HEK293 (cell line): ENCODE measurements around the gene NR2F2.
A peak's percentile ranks its signal among the peaks of the same experiment; 100 is the strongest.

ENCODE experiments used
- CTCF ChIA-PET: fragments of 350-600 bp; formaldehyde crosslinking; extraction: SDS; loops from one replicate; lab custom pipeline; 2021; ENCODE audit warnings: antibody characterized with exemption; lab: Yijun Ruan, JAX
- POLR2A ChIA-PET: fragments of 300-600 bp; formaldehyde crosslinking; extraction: SDS; loops from one replicate; lab custom pipeline; 2020; ENCODE audit warnings: antibody characterized with exemption, inconsistent platforms; lab: Yijun Ruan, JAX
- H3K27ac ChIP-seq: fragments of 200-500 bp; sonication (Bioruptor generic); 2 replicates; pipeline ENCODE4 v1.5.1; 2014; ENCODE audit warnings: low read depth, low read length, control low read depth, inconsistent platforms; ENCODE audit errors: extremely low read depth
- H3K36me3 ChIP-seq, 2 experiments: fragments of 200-500 bp in 1 of 2; sonication (Bioruptor generic) in 1 of 2; 1 replicate in 1 of 2; 2 replicates in 1 of 2; pipeline ENCODE4 v1.5.1; 2014 to 2017; ENCODE audit warnings: inconsistent platforms in 2 of 2, low read length in 2 of 2; ENCODE audit not compliant: control insufficient read depth in 2 of 2, insufficient read depth in 1 of 2
- H3K4me1 ChIP-seq: fragments of 200-500 bp; sonication (Bioruptor generic); 2 replicates; pipeline ENCODE4 v1.5.1; 2014; ENCODE audit warnings: mild to moderate bottlenecking, low read length, inconsistent platforms; ENCODE audit not compliant: control insufficient read depth, insufficient read depth
- H3K4me3 ChIP-seq: 2 replicates; pipeline ENCODE4 v1.5.1; 2011; ENCODE audit warnings: low read depth, mild to moderate bottlenecking, control low read depth, low read length, moderate library complexity
- H3K9me3 ChIP-seq: fragments of 200-500 bp; sonication (Bioruptor generic); 2 replicates; pipeline ENCODE4 v1.5.1; 2014; ENCODE audit warnings: low read depth, low read length, inconsistent platforms; ENCODE audit not compliant: control insufficient read depth, insufficient read depth
- HOXD13 ChIP-seq: sonication (generic); formaldehyde crosslinking; IDR thresholded peaks from 2 replicates; pipeline ENCODE4 v1.8.0; 2022; ENCODE audit warnings: missing genetic modification reagents, borderline replicate concordance
- SP2 ChIP-seq: fragments of 450-650 bp; formaldehyde crosslinking; IDR thresholded peaks from 2 replicates; pipeline ENCODE4 v1.5.1; 2016; ENCODE audit warnings: missing biosample characterization, missing genetic modification characterization
- WT1 ChIP-seq: fragments of 450-650 bp; formaldehyde crosslinking; IDR thresholded peaks from 2 replicates; pipeline ENCODE4 v1.5.1; 2016; ENCODE audit warnings: missing biosample characterization, missing genetic modification characterization
- YY1 ChIP-seq: fragments of 450-650 bp; formaldehyde crosslinking; IDR thresholded peaks from 2 replicates; pipeline ENCODE4 v1.5.1; 2018; ENCODE audit warnings: missing biosample characterization, missing genetic modification characterization
- ZBTB1 ChIP-seq: fragments of 450-650 bp; formaldehyde crosslinking; IDR thresholded peaks from 2 replicates; pipeline ENCODE4 v1.5.1; 2016; ENCODE audit warnings: missing biosample characterization, missing genetic modification characterization
- ZBTB10 ChIP-seq: fragments of 450-650 bp; formaldehyde crosslinking; IDR thresholded peaks from 2 replicates; pipeline ENCODE4 v1.5.1; 2016; ENCODE audit warnings: missing biosample characterization, missing genetic modification characterization
- ZBTB11 ChIP-seq: fragments of 450-650 bp; formaldehyde crosslinking; conservative IDR thresholded peaks from 2 replicates; pipeline ENCODE4 v1.5.1; 2016; ENCODE audit warnings: low read depth, missing biosample characterization, missing genetic modification characterization
- ZBTB20 ChIP-seq: fragments of 450-650 bp; formaldehyde crosslinking; IDR thresholded peaks from 2 replicates; pipeline ENCODE4 v1.5.1; 2016; ENCODE audit warnings: missing biosample characterization, missing genetic modification characterization
- ZNF114 ChIP-seq: fragments of 450-650 bp; formaldehyde crosslinking; IDR thresholded peaks from 2 replicates; pipeline ENCODE4 v1.5.0; 2017; ENCODE audit warnings: missing biosample characterization, missing genetic modification characterization
- ZNF341 ChIP-seq: fragments of 450-650 bp; formaldehyde crosslinking; IDR thresholded peaks from 2 replicates; pipeline ENCODE4; 2016; ENCODE audit warnings: low read depth, missing biosample characterization, missing genetic modification characterization
- ZNF350 ChIP-seq: fragments of 450-650 bp; formaldehyde crosslinking; IDR thresholded peaks from 2 replicates; pipeline ENCODE4 v1.5.0; 2017; ENCODE audit warnings: missing biosample characterization, mild to moderate bottlenecking, missing genetic modification characterization
- ZNF488 ChIP-seq: fragments of 450-650 bp; formaldehyde crosslinking; IDR thresholded peaks from 2 replicates; pipeline ENCODE4 v1.5.1; 2016; ENCODE audit warnings: missing biosample characterization, missing genetic modification characterization
- ZNF510 ChIP-seq: fragments of 450-650 bp; formaldehyde crosslinking; IDR thresholded peaks from 2 replicates; pipeline ENCODE4 v1.5.1; 2018; ENCODE audit warnings: mild to moderate bottlenecking, missing genetic modification characterization, missing biosample characterization; ENCODE audit not compliant: insufficient replicate concordance
- ZNF544 ChIP-seq: fragments of 450-650 bp; formaldehyde crosslinking; IDR thresholded peaks from 2 replicates; pipeline ENCODE4 v1.5.0; 2017; ENCODE audit warnings: missing biosample characterization, missing genetic modification characterization
- ZNF558 ChIP-seq: fragments of 450-650 bp; formaldehyde crosslinking; IDR thresholded peaks from 2 replicates; pipeline ENCODE4 v1.5.1; 2016; ENCODE audit warnings: missing biosample characterization, missing genetic modification characterization
- ZNF707 ChIP-seq: fragments of 450-650 bp; formaldehyde crosslinking; IDR thresholded peaks from 2 replicates; pipeline ENCODE4 v1.5.1; 2016; ENCODE audit warnings: missing biosample characterization, missing genetic modification characterization
- ZNF837 ChIP-seq: fragments of 450-650 bp; formaldehyde crosslinking; IDR thresholded peaks from 2 replicates; pipeline ENCODE4 v1.5.1; 2016; ENCODE audit warnings: missing biosample characterization, missing genetic modification characterization
- ZSCAN16 ChIP-seq: fragments of 450-650 bp; formaldehyde crosslinking; IDR thresholded peaks from 2 replicates; pipeline ENCODE4 v1.5.1; 2016; ENCODE audit warnings: missing biosample characterization, missing genetic modification characterization

NR2F2 gene

GRCh38 chr15:96335411-96336024 lies 5.0 kb downstream of the NR2F2 start:
- 0 out of 2 replicates have a peak, but pooled peaks have one; percentile 10 for TF ChIP-seq ZNF341 (tag by site-specific recombination)
- no peak for TF ChIP-seq ZNF114
- TF ChIP-seq ZBTB1 (tag by site-specific recombination), result no peak
- TF ChIP-seq ZBTB20 (tag by site-specific recombination), result peak; percentile 52; the same call in 1 of the 2 replicates
- no peak for TF ChIP-seq ZNF837 (tag by site-specific recombination)
- no peak for TF ChIP-seq YY1 (tag by site-specific recombination)
- no peak for TF ChIP-seq ZNF510 (tag by site-specific recombination)
- no peak for TF ChIP-seq HOXD13 (CRISPR knock-in tag)
- no peak for TF ChIP-seq SP2 (tag by site-specific recombination)
- no peak for TF ChIP-seq ZNF707
- TF ChIP-seq ZNF544, result no peak
- peaks cover 15% of the 10 kb centered on the region; the same call in 1 of the 2 replicates for H3K4me1 ChIP-seq
- H3K9me3 ChIP-seq, result no peaks in the 10 kb centered on the region
- peaks cover 3 to 39% of the 10 kb centered on the region in 2 experiments; a peak in 2 of 3 replicates for H3K36me3 ChIP-seq
- POLR2A ChIA-PET, result interaction anchor here (0.9 to 3.1 kb wide), 7 partner anchors 9 to 250 kb away, joined by 3 to 24 read pairs (median 5); no protein-coding TSS in a partner anchor
- CTCF ChIA-PET, result interaction anchor here (0.7 to 3.9 kb wide), 9 partner anchors 8 to 1559 kb away, joined by 3 to 23 read pairs (median 3); no protein-coding TSS in a partner anchor
- H3K4me3 ChIP-seq, result peak overlapping the region; percentile 86
- H3K27ac ChIP-seq, result peak overlapping the region; percentile 99

GRCh38 chr15:96336108-96336595 lies 5.7 kb downstream of the NR2F2 start:
- CTCF ChIA-PET, result interaction anchor here (0.7 to 3.9 kb wide), 7 partner anchors 9 to 1558 kb away, joined by 3 to 23 read pairs (median 3); no protein-coding TSS in a partner anchor
- H3K4me3 ChIP-seq, result peak overlapping the region; percentile 86
- peak overlapping the region; percentile 99 for H3K27ac ChIP-seq
- TF ChIP-seq ZSCAN16 (tag by site-specific recombination) (no peak), ZNF350 (tag by site-specific recombination) (no peak), WT1 (tag by site-specific recombination) (no peak), ZBTB11 (tag by site-specific recombination) (no peak), ZBTB10 (tag by site-specific recombination) (no peak), ZNF488 (tag by site-specific recombination) (no peak), ZNF558 (tag by site-specific recombination) (no peak), YY1 (tag by site-specific recombination) (no peak)
- no peaks in the 10 kb centered on the region for H3K9me3 ChIP-seq
- peaks cover 15% of the 10 kb centered on the region; the same call in 1 of the 2 replicates for H3K4me1 ChIP-seq
- peaks cover 3 to 39% of the 10 kb centered on the region in 2 experiments; a peak in 2 of 3 replicates for H3K36me3 ChIP-seq
- POLR2A ChIA-PET, result interaction anchor here (0.6 to 3.1 kb wide), 10 partner anchors 9 to 1787 kb away, joined by 3 to 24 read pairs (median 4); no protein-coding TSS in a partner anchor
